ENCODE data around the gene BEGAIN.

GRCh38 chr14:100616854-100617409, 29.7 kb upstream of the BEGAIN start:
- TF ChIP-seq POLR2AphosphoS5 (IDR thresholded peaks at IDR 0.05) (no peak), CTCF (IDR thresholded peaks at IDR 0.05) (no peak), EP300 (IDR thresholded peaks at IDR 0.05; ENCODE audit: low read depth) (no peak), POLR2A (IDR thresholded peaks at IDR 0.05) (no peak)
